Bone marrow (tissue), 2 donors: Measurements from ENCODE around the gene TAF11L5.
"Not testable (repeated sequence)": the region's sequence is repeated elsewhere in the genome, so short reads cannot be mapped to it uniquely, and the experiment has no call there.

Source experiments
- DNase-seq, 2 donors: peaks; one replicate each; lab custom pipeline; 2025; lab: John Stamatoyannopoulos, UW

TAF11L5 gene

DNA sequence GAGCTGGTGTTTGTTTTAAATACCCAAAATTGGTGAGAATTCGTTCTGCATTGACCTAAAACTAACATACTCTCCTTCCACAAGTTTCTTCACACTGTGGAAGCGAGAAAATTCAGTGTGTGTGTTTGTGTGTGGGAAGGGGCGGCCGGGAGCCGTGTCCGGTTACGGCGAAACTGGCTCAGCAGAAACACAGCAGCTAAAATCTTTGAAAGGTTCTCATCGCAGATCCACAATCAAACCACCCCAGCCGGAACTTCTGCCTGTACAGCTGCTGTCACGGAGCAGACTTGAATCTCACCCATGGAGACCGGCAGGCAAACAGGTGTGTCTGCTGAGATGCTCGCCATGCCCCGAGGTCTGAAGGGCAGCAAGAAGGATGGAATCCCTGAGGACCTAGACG lies at the start of gene TAF11L5:
Gene TAF11L5, plus strand, starts transcription at position 301 of the 400 bp plus-strand sequence.
- not testable (repeated sequence) for DNase-seq

DNA sequence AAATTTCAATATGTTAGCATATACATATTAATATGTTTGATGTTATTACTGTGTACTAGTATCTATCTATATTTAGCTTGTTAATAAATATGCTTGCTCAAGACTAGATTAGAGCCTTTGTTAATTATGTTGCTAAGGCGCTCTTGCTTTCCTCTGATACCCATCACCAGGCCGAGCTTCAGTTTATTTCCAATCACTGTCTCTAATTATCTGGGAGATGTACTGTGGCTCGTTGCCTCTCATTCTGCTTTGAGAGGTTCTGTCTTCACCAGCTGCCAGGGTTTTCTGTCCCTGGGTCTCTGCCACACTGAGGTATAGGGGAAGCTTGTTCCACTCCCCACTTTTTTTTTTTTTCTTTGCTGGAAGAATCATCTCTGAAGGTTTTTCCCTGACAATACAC lies 48.0 kb upstream of the TAF11L5 start:
- DNase-seq, result no peak

DNA sequence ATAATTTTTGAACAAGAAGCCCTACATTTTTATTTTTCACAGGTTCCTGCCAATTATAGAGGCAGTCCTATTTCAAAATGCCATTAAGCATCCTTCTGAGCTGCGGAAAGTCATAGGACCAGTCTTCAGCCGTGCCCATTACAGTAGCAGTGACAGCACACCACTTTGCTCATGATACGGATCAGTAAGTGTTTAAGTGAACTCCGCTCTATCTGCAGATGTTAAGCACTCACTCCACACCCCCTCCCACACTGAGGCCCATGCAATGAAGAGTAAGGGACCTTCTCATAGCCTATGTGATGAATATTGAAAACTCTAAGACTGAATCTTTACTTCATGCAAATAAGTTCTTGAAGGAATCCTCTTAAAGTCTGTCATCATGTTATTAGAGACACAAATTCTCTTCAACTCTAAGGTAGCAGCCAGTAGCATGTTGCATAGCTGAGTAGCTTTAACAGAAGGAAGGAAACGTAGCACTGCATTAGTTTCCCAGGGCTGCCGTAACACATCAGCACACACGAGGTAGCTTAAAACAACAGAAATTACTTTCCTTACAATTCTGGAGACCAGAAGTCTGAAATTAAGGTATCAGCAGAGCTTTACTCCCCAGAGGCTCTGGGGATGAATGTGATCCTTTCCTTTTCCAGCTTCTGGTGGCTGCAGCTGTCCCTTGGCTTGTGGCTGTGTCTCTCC lies 47.3 kb upstream of the TAF11L5 start:
- no peak for DNase-seq

DNA sequence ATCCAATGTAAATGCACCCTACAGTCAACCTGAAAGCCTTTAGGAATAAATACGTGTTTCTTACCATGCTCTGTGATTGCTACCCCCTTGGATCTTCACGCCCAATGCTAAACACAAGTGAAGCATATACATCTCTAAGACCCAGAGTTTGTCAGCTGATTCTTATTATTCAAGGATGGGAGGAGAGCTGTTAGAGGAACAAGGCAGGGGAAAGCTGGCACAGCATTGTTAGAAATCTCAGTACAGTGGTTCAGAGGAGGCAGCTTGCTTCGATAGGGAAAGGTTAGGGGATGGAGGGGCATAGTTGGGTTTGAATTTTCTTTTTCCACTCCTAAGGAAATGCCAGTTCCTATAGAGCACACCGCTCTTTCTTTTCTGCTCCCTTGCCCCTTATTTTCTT lies 43.7 kb upstream of the TAF11L5 start:
- DNase-seq, result no peak

DNA sequence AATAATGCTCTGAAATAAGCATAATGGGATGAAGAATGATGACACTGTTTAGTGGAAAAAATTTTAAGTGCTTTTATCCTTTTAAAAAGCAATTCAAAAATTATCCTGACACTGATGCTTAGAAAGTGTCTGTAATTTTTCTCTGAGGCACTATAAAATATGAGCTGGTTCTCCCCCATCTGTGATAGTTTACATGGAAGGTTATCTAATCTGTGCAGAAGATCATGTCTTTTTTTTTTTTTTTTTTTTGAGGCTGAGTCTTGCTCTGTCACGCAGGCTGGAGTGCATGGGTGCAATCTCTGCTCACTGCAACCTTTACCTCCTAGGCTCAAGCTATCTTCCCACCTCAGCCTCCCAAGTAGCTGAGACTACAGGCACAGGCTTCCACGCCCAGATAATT lies 42.2 kb upstream of the TAF11L5 start:
- DNase-seq, result no peak

DNA sequence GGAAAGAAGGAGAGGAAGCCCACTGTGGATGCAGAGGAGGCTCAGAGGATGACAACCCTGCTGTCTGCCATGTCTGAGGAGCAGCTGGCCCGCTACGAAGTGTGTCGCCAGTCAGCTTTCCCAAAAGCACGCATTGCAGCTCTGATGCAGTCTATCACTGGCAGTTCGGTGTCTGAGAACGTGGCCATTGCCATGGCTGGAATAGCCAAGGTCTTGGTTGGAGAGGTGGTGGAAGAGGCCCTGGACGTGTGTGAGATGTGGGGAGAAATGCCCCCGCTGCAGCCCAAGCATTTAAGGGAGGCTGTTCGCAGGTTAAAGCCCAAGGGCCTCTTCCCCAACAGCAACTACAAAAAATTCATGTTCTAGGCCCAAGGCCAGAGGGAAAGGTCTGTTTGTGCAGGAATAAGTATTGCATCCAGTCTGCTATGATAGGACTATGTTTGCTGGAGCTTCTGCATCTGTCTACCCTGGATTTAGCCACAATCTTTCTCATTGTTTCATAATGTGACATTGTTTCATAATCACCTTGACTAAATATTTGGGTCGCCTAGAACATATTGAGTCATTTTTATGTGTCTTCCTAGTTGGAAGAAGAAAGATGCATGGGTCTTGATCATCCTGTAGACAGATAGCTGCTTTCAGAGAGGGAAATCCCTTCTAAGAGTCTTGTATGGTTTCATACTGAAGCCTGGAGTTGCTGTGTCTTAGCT lies 38.4 kb upstream of the TAF11L5 start:
- DNase-seq, result not testable (repeated sequence)

DNA sequence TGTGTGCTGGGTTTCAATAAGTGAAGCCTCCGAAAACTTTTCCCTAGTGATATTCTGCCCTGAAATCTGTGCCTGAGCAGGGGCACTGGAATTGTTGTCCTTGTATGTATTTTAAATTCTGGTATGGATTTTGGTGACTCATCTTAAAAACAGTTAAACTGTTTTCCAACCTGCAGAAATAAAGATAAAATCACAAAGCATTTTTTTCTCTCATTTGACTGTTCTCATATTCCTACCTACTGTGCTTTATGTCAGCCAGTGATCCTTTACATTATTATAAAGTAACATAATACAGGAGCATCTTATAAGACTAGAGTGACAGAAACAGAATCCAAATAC lies 37.9 kb upstream of the TAF11L5 start:
- DNase-seq, result no peak

DNA sequence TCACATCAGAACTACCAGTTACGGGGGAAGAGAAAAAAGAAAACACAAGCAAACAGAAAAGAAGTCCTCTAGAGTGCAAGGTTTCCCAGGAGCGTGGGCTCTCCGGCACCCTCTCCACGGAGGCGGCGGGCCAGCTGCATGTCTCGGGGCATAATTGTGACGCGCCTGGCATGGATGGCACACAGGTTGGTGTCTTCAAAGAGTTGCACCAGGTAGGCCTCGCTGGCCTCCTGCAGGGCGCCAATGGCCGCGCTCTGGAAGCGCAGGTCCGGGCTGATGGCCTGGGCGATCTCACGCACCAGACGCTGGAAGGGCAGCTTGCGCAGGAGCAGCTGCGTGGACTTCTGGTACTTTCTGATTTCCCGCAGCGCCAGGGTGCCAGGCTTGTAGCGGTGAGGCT lies 33.8 kb upstream of the TAF11L5 start:
- not testable (repeated sequence) for DNase-seq

DNA sequence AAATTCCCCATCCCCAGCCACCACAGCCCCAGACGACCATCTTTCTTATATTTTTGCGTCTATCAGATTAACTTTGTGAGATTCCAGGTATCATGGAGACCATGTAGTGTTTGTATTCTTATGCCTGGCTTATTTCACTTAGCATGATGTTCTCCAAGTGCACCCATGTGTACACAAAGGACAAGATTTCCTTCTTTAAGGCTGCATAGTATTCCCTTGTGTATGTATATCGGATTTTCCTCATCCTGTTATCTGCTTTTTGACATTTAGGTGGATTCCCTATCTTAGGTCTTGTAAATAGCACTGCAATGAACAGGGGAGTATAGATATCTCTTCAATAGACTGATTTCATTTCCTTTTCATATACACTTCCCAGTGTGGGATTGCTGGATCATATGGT lies 32.3 kb upstream of the TAF11L5 start:
- DNase-seq, result no peak

DNA sequence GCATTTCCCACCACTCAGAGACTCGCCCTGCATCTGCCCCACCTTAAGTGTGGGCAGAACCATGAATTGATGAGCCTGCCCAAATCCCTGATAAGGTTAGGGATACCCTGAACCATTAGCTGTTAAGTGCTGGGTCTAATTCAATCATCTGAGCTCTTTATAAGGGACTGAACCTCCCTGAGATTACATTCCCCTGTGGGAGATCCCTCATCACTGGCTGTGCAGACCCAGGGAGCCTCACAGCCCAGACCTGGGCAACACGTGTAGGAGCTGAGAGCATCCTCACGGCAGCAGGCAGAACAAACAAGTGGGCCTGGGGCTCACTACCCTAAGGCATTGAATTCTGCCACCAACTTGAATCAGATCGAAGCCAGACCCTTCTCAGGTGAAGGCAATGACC lies 27.6 kb upstream of the TAF11L5 start:
- no peak for DNase-seq

DNA sequence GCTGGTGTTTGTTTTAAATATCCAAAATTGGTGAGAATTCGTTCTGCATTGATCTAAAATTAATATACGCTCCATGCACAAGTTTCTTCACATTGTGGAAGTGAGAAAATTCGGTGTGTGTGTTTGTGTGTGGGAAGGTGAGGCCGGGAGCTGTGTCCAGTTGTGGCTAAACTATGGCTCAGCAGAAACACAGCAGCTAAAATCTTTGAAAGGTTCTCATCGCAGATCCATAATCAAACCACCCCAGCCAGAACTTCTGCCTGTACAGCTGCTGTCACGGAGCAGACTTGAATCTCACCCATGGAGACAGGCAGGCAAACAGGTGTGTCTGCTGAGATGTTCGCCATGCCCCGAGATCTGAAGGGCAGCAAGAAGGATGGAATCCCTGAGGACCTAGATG lies 27.1 kb upstream of the TAF11L5 start, which contains the start of gene TAF11L2:
Gene TAF11L2, plus strand, starts transcription at position 301 of the 400 bp plus-strand sequence.
- DNase-seq, result not testable (repeated sequence)

DNA sequence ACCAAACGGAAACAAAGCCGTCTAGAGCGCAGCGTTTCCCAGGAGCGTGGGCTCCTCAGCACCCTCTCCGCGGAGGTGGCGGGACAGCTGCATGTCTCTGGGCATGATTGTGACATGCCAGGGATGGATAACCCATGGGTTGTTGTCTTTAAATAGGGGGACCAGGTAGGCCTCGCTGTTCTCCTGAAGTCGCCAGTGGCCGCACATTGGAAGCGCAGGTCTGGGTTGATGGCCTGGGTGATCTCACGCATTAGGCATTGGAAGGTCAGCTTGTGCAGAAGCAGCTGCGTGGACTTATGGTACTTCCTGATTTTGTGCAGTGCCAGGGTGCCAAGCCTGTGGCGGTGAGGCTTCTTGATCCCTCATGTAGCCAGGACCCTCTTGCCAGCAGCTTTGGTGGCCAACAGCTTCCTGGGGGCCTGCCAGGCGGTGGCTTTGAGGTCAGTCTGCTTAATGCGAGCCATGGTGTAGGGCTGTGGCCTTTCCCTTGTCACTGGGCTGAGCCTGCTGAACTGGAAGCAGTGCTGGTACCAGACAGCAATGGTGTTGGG lies 13.2 kb upstream of the TAF11L5 start:
- no peak for DNase-seq

DNA sequence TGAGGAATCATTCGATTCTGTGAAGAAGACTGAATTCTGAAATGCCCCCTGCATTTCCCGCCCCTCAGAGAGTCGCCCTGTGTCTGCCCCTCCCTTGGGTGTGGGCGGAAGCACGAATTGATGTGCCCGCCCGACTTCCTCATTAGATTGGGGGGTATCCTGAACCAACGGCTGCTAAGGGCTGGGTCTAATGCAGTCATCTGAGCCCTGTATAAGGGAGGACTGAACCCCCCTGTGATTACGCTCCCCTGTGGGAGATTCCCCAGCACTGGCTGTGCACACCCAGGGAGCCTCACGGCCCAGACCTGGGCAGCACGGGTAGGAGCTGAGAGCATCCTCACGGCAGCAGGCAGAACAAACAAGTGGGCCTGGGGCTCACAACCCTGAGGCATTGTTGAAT lies 7.5 kb upstream of the TAF11L5 start:
- DNase-seq, result not testable (repeated sequence)

DNA sequence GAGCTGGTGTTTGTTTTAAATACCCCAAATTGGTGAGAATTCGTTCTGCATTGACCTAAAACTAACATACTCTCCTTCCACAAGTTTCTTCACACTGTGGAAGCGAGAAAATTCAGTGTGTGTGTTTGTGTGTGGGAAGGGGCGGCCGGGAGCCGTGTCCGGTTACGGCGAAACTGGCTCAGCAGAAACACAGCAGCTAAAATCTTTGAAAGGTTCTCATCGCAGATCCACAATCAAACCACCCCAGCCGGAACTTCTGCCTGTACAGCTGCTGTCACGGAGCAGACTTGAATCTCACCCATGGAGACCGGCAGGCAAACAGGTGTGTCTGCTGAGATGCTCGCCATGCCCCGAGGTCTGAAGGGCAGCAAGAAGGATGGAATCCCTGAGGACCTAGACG lies 7.0 kb upstream of the TAF11L5 start, which contains the start of gene TAF11L3:
Gene TAF11L3, plus strand, starts transcription at position 301 of the 400 bp plus-strand sequence.
- DNase-seq, result not testable (repeated sequence)

DNA sequence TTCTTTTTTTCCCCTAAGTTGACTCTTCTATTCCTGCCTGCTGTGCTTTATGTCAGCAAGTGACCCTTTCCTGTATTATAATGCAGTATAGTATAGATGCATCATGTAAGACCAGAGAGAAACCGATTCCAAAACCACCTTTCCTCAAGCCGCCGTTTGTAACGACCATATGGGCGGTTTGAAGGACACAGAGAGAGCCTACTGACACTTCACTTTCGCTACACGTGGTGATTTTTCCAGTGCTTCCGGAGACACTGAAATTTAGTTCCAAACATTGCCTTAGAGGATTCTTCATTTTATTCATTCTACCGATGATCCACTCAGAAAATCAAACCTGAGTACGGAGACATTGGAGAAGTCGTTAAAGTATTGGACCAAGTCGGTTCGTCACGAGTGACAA lies 5.5 kb upstream of the TAF11L5 start:
- DNase-seq, result not testable (repeated sequence)

DNA sequence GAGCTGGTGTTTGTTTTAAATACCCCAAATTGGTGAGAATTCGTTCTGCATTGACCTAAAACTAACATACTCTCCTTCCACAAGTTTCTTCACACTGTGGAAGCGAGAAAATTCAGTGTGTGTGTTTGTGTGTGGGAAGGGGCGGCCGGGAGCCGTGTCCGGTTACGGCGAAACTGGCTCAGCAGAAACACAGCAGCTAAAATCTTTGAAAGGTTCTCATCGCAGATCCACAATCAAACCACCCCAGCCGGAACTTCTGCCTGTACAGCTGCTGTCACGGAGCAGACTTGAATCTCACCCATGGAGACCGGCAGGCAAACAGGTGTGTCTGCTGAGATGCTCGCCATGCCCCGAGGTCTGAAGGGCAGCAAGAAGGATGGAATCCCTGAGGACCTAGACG lies 3.5 kb upstream of the TAF11L5 start, which contains the start of gene TAF11L4:
Gene TAF11L4, plus strand, starts transcription at position 301 of the 400 bp plus-strand sequence.
- DNase-seq, result not testable (repeated sequence)

DNA sequence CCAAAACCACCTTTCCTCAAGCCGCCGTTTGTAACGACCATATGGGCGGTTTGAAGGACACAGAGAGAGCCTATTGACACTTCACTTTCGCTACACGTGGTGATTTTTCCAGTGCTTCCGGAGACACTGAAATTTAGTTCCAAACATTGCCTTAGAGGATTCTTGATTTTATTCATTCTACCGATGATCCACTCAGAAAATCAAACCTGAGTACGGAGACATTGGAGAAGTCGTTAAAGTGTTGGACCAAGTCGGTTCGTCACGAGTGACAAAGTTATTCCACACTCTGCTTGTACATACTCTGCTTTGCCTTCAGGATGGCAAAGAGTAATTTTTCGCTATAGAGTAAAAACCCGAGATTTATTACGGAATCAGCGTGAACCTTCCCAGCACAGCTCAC lies 1.5 kb downstream of the TAF11L5 start:
- not testable (repeated sequence) for DNase-seq

DNA sequence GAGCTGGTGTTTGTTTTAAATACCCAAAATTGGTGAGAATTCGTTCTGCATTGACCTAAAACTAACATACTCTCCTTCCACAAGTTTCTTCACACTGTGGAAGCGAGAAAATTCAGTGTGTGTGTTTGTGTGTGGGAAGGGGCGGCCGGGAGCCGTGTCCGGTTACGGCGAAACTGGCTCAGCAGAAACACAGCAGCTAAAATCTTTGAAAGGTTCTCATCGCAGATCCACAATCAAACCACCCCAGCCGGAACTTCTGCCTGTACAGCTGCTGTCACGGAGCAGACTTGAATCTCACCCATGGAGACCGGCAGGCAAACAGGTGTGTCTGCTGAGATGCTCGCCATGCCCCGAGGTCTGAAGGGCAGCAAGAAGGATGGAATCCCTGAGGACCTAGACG lies 3.3 kb downstream of the TAF11L5 start, which contains the start of gene TAF11L6:
Gene TAF11L6, plus strand, starts transcription at position 301 of the 400 bp plus-strand sequence.
- DNase-seq, result not testable (repeated sequence)
